AG04449 (cell line): ENCODE data around the gene RFK.

Experiments used
- CTCF ChIA-PET: fragments of 350-600 bp; formaldehyde crosslinking; extraction: SDS; loops from one replicate; lab custom pipeline; 2021; ENCODE audit warnings: antibody characterized with exemption; lab: Yijun Ruan, JAX
- POLR2A ChIA-PET: fragments of 400-600, 350-600 bp; formaldehyde crosslinking; extraction: SDS; loops from one replicate; lab custom pipeline; 2020; ENCODE audit warnings: antibody characterized with exemption, inconsistent platforms; lab: Yijun Ruan, JAX
- DNase-seq: peaks from one replicate; pipeline ENCODE4 v3.0.0-alpha.2; 2010; ENCODE audit warnings: low read depth, low spot score
- H3K4me3 ChIP-seq: 2 replicates; pipeline ENCODE4 v1.5.1; 2011; ENCODE audit warnings: low read depth, mild to moderate bottlenecking, control low read depth, low read length
- CTCF ChIP-seq: IDR thresholded peaks from one replicate; pipeline ENCODE4 v1.5.1; 2011; ENCODE audit warnings: mild to moderate bottlenecking, moderate library complexity, low read length, control low read depth, inconsistent platforms; ENCODE audit not compliant: insufficient read depth; ENCODE audit errors: missing control alignments

RFK gene

GRCh38 chr9:76423216-76424177 is 29.3 kb upstream of the RFK start:
- H3K4me3 ChIP-seq, result no peak overlapping the region
- CTCF ChIA-PET, result no interaction called here
- TF ChIP-seq CTCF, result no peak
- POLR2A ChIA-PET, result no interaction called here
- DNase-seq, result no peak

GRCh38 chr9:76419782-76420380 is 25.7 kb upstream of the RFK start:
- TF ChIP-seq CTCF, result peak; percentile 44
- CTCF ChIA-PET, result interaction anchor here (0.8 to 2.3 kb wide), 14 partner anchors 9 to 287 kb away, joined by 3 to 16 read pairs (median 6); no protein-coding TSS in a partner anchor
- POLR2A ChIA-PET, result no interaction called here
- no peak for DNase-seq
- no peak overlapping the region for H3K4me3 ChIP-seq

GRCh38 chr9:76417394-76417793 is 23.2 kb upstream of the RFK start:
- TF ChIP-seq CTCF, result no peak
- DNase-seq, result no peak
- H3K4me3 ChIP-seq, result no peak overlapping the region
- ChIA-PET CTCF (interaction anchor here (2.3 kb wide), 1 partner anchor 241 kb away, joined by 7 read pairs; no protein-coding TSS in a partner anchor), POLR2A (no interaction called here)

- TF ChIP-seq CTCF, result no peak
- no peak overlapping the region for H3K4me3 ChIP-seq
- no peak for DNase-seq
- POLR2A ChIA-PET, result no interaction called here
- CTCF ChIA-PET, result interaction anchor here (2.3 kb wide), 1 partner anchor 242 kb away, joined by 7 read pairs; no protein-coding TSS in a partner anchor
Observed at GRCh38 chr9:76415731-76416130, 21.5 kb upstream of the RFK start.

- no peak overlapping the region for H3K4me3 ChIP-seq
- no peak for TF ChIP-seq CTCF
- ChIA-PET CTCF (interaction anchor here (2.3 kb wide), 1 partner anchor 243 kb away, joined by 7 read pairs; no protein-coding TSS in a partner anchor), POLR2A (no interaction called here)
- DNase-seq, result no peak
Observed at GRCh38 chr9:76415154-76415553, 20.9 kb upstream of the RFK start.

GRCh38 chr9:76414661-76415060 is 20.4 kb upstream of the RFK start:
- ChIA-PET POLR2A (no interaction called here), CTCF (no interaction called here)
- DNase-seq, result no peak
- TF ChIP-seq CTCF, result no peak
- H3K4me3 ChIP-seq, result no peak overlapping the region
